HG02970 (cell line): ENCODE measurements around the gene BPIFB6.
"Not testable (repeated sequence)": the region's sequence is repeated elsewhere in the genome, so short reads cannot be mapped to it uniquely, and the experiment has no call there.

Experiments used
- ATAC-seq: cut with Tn5 transposase; IDR thresholded peaks from one replicate; pipeline ENCODE4 v1.9.1; 2021; ENCODE audit warnings: mild to moderate bottlenecking, moderate library complexity, moderate number of reproducible peaks; ENCODE audit not compliant: unreplicated experiment, low FRiP score

Gene BPIFB6

DNA sequence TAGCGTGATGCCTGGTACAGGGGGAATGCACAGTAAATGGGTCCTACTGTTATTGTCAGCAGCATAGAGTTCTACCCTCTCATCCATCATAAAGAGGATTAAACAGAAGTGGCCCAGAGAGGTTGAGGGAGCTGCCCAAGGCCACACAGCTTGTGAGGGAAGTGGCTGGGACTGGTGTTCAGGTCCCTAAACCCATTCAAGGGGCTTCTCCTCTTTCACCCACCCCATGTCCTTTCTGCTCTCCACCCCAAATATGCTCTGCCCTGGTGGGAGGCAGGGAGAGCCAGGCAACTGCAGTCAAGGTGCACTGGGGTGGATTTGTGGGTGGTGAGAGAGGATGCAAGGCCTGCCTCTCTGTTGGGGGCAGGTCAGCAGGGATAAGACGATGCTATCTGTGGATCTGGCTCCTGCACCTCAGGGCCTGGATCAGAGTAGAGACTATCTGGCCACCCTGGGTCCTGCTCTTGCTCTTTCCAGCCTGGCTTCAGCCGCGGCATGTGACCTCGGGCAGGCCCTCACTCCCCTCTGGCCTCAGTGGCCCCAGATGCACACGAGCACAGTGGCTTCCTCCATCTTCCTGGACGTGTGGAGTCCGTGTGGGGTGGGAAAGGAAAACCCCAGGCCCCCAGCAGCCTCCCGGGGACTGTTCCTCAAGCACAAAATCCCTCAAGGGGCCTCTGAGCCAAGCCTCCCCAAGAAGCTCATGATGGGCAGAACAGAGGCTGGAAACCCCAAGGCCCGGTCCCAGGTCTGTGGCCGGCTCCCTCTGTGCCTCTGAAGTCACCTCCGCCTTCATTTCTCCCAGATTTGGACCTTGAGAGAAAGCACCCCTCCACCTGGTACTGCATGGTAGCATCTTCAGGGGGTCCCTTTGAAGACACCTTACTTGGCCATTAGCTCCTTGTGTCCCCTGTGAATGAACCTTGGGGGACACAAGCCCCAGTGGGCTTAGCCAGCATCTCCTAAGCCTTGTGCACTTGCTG is 3.4 kb upstream of the BPIFB6 start:
- ATAC-seq, result no peak

DNA sequence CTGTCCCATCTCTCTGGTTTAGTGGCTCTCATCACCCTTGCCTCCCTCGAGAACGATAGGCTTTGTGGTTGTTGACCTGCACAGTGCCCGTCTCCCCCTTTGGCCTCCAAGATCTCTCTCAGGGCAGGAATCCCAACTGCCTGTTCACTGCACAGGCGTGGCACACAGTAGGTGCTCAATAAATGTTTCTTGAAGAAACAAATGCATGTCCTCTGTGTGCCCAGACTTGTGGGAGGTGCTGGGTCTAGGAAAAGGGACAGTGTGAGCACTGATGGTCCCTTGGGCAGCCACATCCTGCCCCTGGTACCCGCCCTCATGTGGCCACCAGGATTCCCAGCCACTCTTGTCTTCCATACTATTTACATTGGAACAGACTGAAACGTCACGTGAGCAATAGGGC is 2.6 kb upstream of the BPIFB6 start:
- ATAC-seq, result no peak

- ATAC-seq, result no peak
These were observed 1.4 kb upstream of the BPIFB6 start for GRCh38 chr20:33030076-33030475.

DNA sequence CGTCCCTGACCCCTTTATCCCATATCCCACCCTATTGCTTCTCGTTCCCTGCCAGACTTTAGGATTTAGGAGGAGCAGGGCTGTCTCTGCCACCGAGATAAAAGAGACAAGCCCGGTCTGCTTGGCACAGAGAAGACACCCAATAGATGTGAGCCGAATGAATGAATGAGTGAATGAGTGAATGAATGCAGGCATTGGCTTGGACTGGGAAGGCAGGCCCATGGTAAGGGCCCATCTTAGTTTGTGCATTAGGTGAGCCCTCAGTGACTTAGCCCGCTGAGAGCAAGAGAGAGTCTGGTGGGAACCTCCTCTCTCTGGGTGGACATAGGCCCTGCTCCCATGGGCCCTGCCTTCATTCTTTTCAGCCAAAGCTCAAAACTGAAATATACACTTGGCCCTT is 879 bp upstream of the BPIFB6 start:
- no peak for ATAC-seq

- ATAC-seq, result no peak
These were observed 1.1 kb downstream of the BPIFB6 start for GRCh38 chr20:33032555-33032954.

GRCh38 chr20:33033381-33033780 is 1.9 kb downstream of the BPIFB6 start:
- ATAC-seq, result no peak

- no peak for ATAC-seq
These were observed 2.7 kb downstream of the BPIFB6 start for GRCh38 chr20:33034115-33034514.

DNA sequence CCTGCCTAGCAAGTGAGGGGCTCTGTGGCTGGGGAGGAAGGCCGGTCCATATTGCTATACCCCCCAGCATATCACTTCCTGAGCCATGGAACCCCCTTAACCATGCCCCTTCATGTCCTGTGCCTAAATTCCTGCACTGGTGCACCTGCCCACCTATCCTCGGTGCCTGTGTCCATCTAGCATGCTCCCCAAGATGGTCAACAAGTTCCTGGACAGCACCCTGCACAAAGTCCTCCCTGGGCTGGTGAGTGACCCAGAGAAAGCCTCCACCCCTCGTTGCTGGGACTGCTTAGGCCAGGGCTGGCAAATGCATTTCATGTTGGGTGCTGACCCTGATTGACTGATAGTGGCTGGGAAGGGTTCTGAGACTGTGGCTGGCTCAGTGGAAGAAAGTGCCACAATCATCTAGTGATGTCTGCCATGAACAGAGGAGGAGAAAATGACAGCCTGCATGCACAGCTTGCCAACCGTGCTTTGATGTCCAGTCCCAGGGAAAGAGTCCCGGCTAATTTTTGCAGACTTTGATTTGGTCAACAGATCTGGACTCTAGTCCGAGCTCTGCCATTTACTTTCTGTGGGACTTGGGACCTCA is 3.5 kb downstream of the BPIFB6 start:
- ATAC-seq, result no peak

- ATAC-seq, result no peak
These were observed 6.0 kb downstream of the BPIFB6 start for GRCh38 chr20:33037456-33037855.

- no peak for ATAC-seq
These were observed 6.8 kb downstream of the BPIFB6 start for GRCh38 chr20:33038243-33038642.

- ATAC-seq, result no peak
These were observed 11.0 kb downstream of the BPIFB6 start for GRCh38 chr20:33042430-33042829.

- no peak for ATAC-seq
These were observed 11.7 kb downstream of the BPIFB6 start for GRCh38 chr20:33042983-33043730.

- no peak for ATAC-seq
These were observed 12.3 kb downstream of the BPIFB6 start for GRCh38 chr20:33043731-33044181.

GRCh38 chr20:33045129-33045721 is 13.8 kb downstream of the BPIFB6 start:
- not testable (repeated sequence) for ATAC-seq

DNA sequence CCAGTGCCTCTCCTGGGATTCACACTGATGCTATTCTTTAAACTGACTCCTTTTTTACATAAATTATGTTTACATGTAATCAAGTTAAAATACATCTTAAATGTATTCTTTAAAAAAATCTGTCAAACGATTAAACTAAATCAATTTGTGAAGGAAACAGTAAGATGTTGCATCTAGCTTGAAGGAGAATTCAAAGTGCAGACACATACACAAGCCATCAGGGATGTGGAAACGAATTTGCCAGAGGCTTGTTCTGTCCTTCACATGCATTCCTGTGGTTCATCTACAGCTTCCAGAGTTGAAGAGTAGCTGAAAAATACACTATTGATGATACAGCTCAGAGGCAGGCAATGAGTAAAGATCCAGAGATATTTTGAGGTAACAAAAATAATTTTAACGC is 15.0 kb downstream of the BPIFB6 start:
- no peak for ATAC-seq

DNA sequence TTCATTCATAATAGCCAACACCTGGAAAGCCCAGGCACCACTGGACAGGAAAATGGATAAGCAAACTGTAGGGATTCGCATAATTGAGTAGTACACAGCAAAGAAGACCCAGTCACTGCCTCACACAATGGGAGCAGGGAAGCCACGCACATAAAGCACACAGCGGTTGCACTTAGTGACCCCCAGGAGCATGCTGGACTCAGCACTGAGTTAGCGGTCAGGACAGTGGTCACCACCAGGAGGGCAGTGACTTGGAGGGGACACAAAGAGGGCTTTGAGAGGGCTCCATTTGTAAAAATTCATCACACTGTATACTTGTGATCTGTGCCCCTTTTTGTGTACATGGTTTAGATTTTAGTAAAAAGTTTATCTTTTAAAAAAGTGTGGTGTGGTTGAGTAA is 19.9 kb downstream of the BPIFB6 start:
- ATAC-seq, result no peak

GRCh38 chr20:33053291-33054106 is 22.1 kb downstream of the BPIFB6 start, which contains the start of gene BPIFB3:
BPIFB3 (plus strand) TSS chr20:33053903; CDS start chr20:33055436, 1,533 bp downstream.
- ATAC-seq, result no peak

- no peak for ATAC-seq
These were observed 22.9 kb downstream of the BPIFB6 start for GRCh38 chr20:33054381-33054780.

GRCh38 chr20:33054791-33055190 is 23.3 kb downstream of the BPIFB6 start:
- ATAC-seq, result no peak

DNA sequence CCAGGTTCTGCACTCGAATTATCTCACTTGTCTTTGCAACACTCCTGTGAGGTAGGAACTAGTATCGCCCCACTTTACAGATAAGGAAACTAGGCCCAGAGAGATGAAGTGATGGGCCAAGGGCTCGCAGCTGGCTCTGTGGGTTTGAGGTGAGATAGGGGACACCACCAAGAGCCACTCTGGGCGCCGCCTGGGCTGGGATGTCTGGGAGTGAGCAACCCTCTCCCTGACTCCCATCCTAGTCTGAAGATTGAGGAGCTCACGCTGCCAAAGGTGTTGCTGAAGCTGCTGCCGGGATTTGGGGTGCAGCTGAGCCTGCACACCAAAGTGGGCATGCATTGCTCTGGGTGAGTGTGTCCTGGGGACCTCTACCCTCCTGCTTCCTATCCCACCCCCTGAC is 27.7 kb downstream of the BPIFB6 start:
- ATAC-seq, result no peak
